Tibial nerve (tissue), 3 donors: Measurements from ENCODE around the gene SMCO2.

Experiments
- POLR2A ChIP-seq, 2 donors: fragments of 450-650 bp; IDR thresholded peaks; one replicate each; pipeline ENCODE4 v1.6.1; 2017; ENCODE audit warnings: antibody characterized with exemption in 2 of 2, mild to moderate bottlenecking in 2 of 2, moderate library complexity in 2 of 2
- TF ChIP-seq, protein P1 (sequence below), 5 experiments: fragments of 200-600 bp in 3 of 5; fragments of 450-650 bp in 2 of 5; sonication (generic) in 3 of 5; IDR thresholded peaks; one replicate each; pipeline ENCODE4 v1.5.1; 2016 to 2019; ENCODE audit warnings: antibody characterized with exemption in 5 of 5, mild to moderate bottlenecking in 3 of 5, moderate library complexity in 2 of 5

DNA sequence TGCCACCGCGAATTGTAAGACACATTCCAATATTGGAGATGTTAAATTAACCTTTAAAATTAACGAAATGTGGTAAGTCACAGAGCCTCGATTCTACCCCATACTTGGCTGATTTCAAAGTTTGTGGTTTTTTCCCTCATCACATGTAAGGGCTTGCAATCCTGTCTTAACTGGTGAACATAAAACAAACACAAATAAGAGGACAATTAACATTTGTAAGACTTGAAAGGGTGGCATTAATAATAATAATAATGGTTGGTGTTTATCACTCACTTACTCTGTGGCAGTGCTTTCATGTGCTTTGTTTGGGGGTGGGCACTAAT, 104.1 kb downstream of the SMCO2 start:
- TF ChIP-seq, protein P1, sequence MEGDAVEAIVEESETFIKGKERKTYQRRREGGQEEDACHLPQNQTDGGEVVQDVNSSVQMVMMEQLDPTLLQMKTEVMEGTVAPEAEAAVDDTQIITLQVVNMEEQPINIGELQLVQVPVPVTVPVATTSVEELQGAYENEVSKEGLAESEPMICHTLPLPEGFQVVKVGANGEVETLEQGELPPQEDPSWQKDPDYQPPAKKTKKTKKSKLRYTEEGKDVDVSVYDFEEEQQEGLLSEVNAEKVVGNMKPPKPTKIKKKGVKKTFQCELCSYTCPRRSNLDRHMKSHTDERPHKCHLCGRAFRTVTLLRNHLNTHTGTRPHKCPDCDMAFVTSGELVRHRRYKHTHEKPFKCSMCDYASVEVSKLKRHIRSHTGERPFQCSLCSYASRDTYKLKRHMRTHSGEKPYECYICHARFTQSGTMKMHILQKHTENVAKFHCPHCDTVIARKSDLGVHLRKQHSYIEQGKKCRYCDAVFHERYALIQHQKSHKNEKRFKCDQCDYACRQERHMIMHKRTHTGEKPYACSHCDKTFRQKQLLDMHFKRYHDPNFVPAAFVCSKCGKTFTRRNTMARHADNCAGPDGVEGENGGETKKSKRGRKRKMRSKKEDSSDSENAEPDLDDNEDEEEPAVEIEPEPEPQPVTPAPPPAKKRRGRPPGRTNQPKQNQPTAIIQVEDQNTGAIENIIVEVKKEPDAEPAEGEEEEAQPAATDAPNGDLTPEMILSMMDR (IDR thresholded peaks at IDR 0.05) = no peak
- TF ChIP-seq POLR2A (IDR thresholded peaks at IDR 0.05) = no peak
